Measurements from ENCODE around the gene SCFD1. TPM values are rescaled to one million over a fixed set of nuclear protein-coding genes. Genes with fewer than 3 reads are reported as not detected.
"Not testable (repeated sequence)": the region's sequence is repeated elsewhere in the genome, so short reads cannot be mapped to it uniquely, and the experiment has no call there.

SCFD1 gene
- total RNA-seq, 4 donors from 2014 or later: 33.6 to 40.8 (median 37.1) TPM

DNA sequence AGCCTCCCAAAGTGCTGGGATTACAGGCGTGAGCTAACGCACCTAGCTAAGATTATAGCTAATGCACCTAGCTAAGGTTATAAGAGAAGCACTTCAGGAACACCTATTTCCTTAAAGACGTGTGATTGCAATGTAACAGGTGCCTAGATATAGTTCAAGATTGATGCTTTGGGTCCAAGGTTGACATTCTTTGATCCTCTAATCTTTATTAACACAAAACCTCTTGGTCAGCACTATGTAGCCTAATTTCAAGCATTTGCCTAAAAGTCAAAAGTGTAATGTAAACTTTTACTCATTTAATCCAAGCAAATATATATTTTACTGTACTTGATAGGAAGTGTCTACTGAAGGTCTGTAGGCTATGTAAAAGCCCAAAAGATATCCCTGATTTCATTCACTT, 36.5 kb downstream of the SCFD1 start:
- TF ChIP-seq CTCF (IDR thresholded peaks at IDR 0.05) (no peak), POLR2A (IDR thresholded peaks at IDR 0.05) (no peak)
- 94 to 95% methylated on average over 3 of the region's 3 CpGs for WGBS, 2 donors
- no peak overlapping the region for H3K4me3 ChIP-seq (ENCODE audit: low read depth, poor library complexity, severe bottlenecking)
- intact Hi-C loops (cut with DNase I; ENCODE audit: low total_unique reads): no loop called here
- no peak for DNase-seq (ENCODE audit: low spot score in 2 of 2)

DNA sequence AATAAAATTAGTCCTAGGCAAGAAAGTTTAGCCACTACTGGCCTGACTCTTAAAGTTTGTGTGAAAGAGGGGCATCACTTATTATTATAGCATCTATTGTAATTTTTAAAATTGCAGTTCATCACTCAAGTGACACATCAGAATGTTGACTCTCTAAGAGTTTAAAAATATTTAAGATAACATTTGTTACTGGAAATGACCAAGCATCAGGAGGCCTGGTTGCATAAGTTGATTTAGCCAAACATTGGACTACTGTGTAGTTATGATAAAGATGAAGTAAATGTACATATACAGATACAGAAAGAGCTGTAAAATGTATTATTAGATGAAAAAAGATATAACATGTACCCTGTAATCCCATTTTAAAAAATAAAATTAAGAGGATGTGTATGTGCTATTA, 47.5 kb downstream of the SCFD1 start:
- DNase-seq (ENCODE audit: low spot score in 2 of 2): no peak
- no peak overlapping the region for H3K4me3 ChIP-seq (ENCODE audit: low read depth, poor library complexity, severe bottlenecking)
- TF ChIP-seq CTCF (IDR thresholded peaks at IDR 0.05) (no peak), POLR2A (IDR thresholded peaks at IDR 0.05) (no peak)
- intact Hi-C loops (cut with DNase I; ENCODE audit: low total_unique reads): no loop called here

DNA sequence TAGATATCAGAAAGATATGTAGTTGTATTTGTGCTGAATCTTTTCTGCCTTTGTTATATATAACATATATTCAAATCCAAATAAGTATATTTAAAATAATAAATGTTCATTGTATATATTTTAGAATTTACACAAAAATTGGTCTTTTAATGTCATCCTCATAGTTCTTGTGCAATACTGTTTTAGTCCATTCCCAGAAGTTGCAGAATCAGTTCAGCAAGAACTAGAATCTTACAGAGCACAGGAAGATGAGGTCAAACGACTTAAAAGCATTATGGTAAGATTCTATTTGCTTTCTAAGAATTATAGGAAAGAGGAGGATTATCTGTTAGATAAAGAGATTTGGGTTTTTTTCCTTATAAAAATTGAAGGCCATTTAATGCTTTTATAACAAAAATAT, 51.0 kb downstream of the SCFD1 start:
- intact Hi-C loops (cut with DNase I; ENCODE audit: low total_unique reads): no loop called here
- DNase-seq (ENCODE audit: low spot score in 2 of 2): no peak
- H3K4me3 ChIP-seq (ENCODE audit: low read depth, poor library complexity, severe bottlenecking): no peak overlapping the region
- 84 to 87% methylated on average over 1 of the region's 1 CpG for WGBS, 2 donors
- TF ChIP-seq POLR2A (IDR thresholded peaks at IDR 0.05): no peak
- TF ChIP-seq CTCF (IDR thresholded peaks at IDR 0.05): no peak

- TF ChIP-seq POLR2A (IDR thresholded peaks at IDR 0.05): no peak
- TF ChIP-seq CTCF (IDR thresholded peaks at IDR 0.05): no peak
- intact Hi-C loops (cut with DNase I; ENCODE audit: low total_unique reads): no loop called here
- no peak for DNase-seq (ENCODE audit: low spot score in 2 of 2)
- no peak overlapping the region for H3K4me3 ChIP-seq (ENCODE audit: low read depth, poor library complexity, severe bottlenecking)
Measured at GRCh38 chr14:30678926-30679431, 56.9 kb downstream of the SCFD1 start.

- H3K4me3 ChIP-seq (ENCODE audit: low read depth, poor library complexity, severe bottlenecking): no peak overlapping the region
- no peak for DNase-seq (ENCODE audit: low spot score in 2 of 2)
- intact Hi-C loops (cut with DNase I; ENCODE audit: low total_unique reads): loop anchor here (5.0 kb wide), 1 partner anchor 1202 kb away; no protein-coding TSS in a partner anchor
- TF ChIP-seq CTCF (IDR thresholded peaks at IDR 0.05) (no peak), POLR2A (IDR thresholded peaks at IDR 0.05) (no peak)
Measured at GRCh38 chr14:30680036-30680435, 57.9 kb downstream of the SCFD1 start.

DNA sequence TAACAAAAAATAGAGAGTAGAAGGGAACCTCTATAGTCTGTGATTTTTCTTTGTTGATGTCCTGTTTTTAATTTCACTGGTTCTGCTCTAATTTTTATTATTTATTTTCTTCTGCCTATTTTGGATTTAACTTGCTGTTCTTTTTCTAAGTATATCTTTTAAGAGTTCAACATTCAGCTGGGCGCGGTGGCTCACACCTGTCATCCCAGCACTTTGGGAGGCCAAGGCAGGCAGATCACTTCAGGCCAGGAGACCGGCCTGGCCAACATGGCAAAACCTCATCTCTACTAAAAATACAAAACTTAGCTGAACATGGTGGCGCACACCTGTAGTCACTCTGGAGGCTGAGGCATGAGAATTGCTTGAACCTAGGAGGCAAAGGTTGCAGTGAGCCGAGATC, 58.7 kb downstream of the SCFD1 start:
- DNase-seq (ENCODE audit: low spot score in 2 of 2); H3K4me3 ChIP-seq (ENCODE audit: low read depth, poor library complexity, severe bottlenecking): not testable (repeated sequence)
- intact Hi-C loops (cut with DNase I; ENCODE audit: low total_unique reads): loop anchor here (5.0 kb wide), 1 partner anchor 1202 kb away; no protein-coding TSS in a partner anchor
- 99% methylated on average over 5 of the region's 5 CpGs for WGBS, 2 donors
